T1000 (cell line): ENCODE results near the gene DNAJB2.
A peak's percentile ranks its signal among the peaks of the same experiment; 100 is the strongest.
"Not testable (repeated sequence)": the region's sequence is repeated elsewhere in the genome, so short reads cannot be mapped to it uniquely, and the experiment has no call there.

Experiments
- DNase-seq: peaks from one replicate; lab custom pipeline; 2025; ENCODE audit warnings: mixed read lengths; lab: John Stamatoyannopoulos, UW

DNAJB2 gene

GRCh38 chr2:219302412-219302968 is 23.3 kb downstream of the DNAJB2 start:
- no peak for DNase-seq

GRCh38 chr2:219304223-219304622 is 25.1 kb downstream of the DNAJB2 start:
- DNase-seq = no peak

GRCh38 chr2:219306047-219306446 is 26.9 kb downstream of the DNAJB2 start:
- DNase-seq = no peak

GRCh38 chr2:219308142-219309101 is 29.3 kb downstream of the DNAJB2 start:
- peak; percentile 59 for DNase-seq

GRCh38 chr2:219309278-219309677 is 30.1 kb downstream of the DNAJB2 start, which contains the start of gene PTPRN:
TSS of gene PTPRN (minus strand) at chr2:219309401. CDS start at chr2:219309332, 69 bp downstream.
- DNase-seq = no peak

- DNase-seq = not testable (repeated sequence)
Measured at GRCh38 chr2:219312683-219313263, 33.6 kb downstream of the DNAJB2 start.

GRCh38 chr2:219314804-219315468 is 35.8 kb downstream of the DNAJB2 start:
- no peak for DNase-seq

GRCh38 chr2:219323434-219323833 is 44.3 kb downstream of the DNAJB2 start:
- no peak for DNase-seq

- no peak for DNase-seq
Measured at GRCh38 chr2:219325136-219325535, 46.0 kb downstream of the DNAJB2 start.

GRCh38 chr2:219325657-219326315 is 46.6 kb downstream of the DNAJB2 start:
- no peak for DNase-seq

- DNase-seq = no peak
Measured at GRCh38 chr2:219327719-219328118, 48.6 kb downstream of the DNAJB2 start.

GRCh38 chr2:219331560-219332213 is 52.5 kb downstream of the DNAJB2 start:
- DNase-seq = no peak

GRCh38 chr2:219332542-219332941 is 53.4 kb downstream of the DNAJB2 start, which contains the start of gene RESP18:
TSS of gene RESP18 (minus strand) at chr2:219332744.
- DNase-seq = no peak

- DNase-seq = no peak
Measured at GRCh38 chr2:219334076-219334475, 54.9 kb downstream of the DNAJB2 start.

- no peak for DNase-seq
Measured at GRCh38 chr2:219335373-219335786, 56.2 kb downstream of the DNAJB2 start.
